HS-27A (cell line): ENCODE measurements around the gene ARPP19.
"Not testable (repeated sequence)": the region's sequence is repeated elsewhere in the genome, so short reads cannot be mapped to it uniquely, and the experiment has no call there.

Experiments used
- DNase-seq: peaks from one replicate; pipeline ENCODE4 v3.0.0-alpha.2; 2012; ENCODE audit warnings: low read depth, missing footprints

The ARPP19 gene, protein sequence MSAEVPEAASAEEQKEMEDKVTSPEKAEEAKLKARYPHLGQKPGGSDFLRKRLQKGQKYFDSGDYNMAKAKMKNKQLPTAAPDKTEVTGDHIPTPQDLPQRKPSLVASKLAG

DNA sequence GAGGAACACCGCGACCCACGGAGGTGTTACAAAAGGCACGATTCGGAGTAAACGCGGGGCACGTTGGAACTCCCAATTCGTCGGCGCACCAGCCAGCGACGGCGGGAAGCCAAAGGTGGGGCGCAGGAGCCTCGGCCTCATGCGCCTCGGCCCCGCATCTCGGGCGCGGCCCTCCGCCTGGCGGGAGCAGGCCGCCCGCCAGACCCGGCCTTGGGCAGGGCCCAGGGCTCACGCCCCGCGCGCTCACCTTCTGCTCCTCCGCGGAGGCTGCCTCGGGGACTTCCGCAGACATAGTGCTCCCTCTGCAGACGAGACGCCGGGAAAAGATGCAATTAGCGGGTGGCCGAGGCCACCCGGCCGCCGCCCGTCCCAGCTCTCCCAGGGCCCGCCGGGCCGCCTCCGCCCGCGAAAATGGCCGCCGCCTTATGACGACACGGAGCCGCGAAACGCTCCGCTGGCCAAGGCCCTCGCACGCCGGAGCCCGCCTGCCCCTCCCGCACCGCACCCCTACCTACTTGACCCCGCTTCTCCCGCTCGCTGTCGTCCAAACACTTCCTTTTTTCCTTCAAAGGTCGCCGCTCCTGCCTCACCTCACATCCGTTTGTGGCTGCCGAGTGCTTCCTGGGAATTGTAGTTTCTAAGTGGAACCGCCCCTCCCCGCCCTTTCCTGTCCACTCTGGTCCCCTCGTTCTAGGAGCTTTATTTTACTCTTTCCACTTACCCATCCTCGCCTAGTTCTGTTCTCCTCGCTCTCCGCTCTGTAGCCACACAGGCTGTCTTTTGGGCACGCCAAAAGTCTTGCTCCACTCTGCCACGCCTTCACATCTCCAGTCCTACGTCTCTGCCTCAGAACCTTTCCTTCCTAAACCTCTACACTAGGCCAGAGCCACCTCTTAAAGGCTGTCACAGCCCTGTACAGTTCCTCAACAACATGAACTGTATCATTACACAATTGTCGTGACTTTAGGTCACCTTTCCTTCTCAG lies at the start of gene ARPP19:
Gene ARPP19, minus strand, starts transcription at position 430 of the 985 bp plus-strand sequence. Its CDS starts 138 bp downstream, at position 292.
- peak; percentile 77 for DNase-seq

GRCh38 chr15:52617026-52617425 lies 48.2 kb upstream of the ARPP19 start:
- no peak for DNase-seq

- no peak for DNase-seq
Observed at GRCh38 chr15:52615302-52615701, 46.5 kb upstream of the ARPP19 start.

GRCh38 chr15:52609593-52609992 lies 40.8 kb upstream of the ARPP19 start:
- no peak for DNase-seq

- no peak for DNase-seq
Observed at GRCh38 chr15:52584414-52584813, 15.6 kb upstream of the ARPP19 start.

DNA sequence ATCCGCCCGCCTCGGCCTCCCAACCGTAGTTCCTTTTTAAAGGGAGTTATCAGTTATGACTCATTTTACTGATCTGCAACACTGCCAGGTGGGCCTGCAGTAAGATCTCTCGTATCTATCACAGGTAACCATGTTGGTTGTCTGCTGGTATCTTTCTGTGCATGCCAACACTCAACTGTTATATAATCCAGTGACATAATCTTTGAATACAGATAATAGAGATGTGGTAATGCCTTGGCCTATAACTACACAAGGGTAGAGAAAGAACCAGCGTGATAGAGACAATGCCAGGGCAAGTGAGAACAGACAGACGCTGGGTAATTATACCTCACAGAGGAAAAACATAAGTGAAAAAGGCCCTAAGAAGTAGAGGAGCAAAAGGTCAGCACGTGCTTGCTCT lies 11.0 kb upstream of the ARPP19 start:
- no peak for DNase-seq

- DNase-seq, result no peak
Observed at GRCh38 chr15:52576692-52577091, 7.9 kb upstream of the ARPP19 start.

GRCh38 chr15:52575573-52575972 lies 6.7 kb upstream of the ARPP19 start:
- not testable (repeated sequence) for DNase-seq

DNA sequence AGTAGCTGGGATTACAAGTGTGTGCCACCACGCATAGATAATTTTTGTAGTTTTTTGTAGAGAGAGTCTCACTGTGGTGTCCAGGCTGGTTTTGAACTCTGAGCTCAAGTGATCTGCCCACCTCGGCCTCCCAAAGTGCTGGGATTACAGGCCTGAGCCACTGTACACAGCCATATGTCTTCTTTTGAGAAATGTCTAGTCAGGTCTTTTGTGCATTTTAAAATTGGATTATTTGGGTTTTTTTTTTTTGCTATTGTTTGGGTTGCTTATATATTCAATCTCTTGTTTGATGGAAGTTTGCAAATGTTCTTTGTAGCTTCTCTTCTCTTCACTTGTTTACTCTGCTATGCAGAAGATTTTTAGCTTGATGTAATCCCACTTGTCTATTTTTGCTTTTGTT lies 6.2 kb upstream of the ARPP19 start:
- no peak for DNase-seq

DNA sequence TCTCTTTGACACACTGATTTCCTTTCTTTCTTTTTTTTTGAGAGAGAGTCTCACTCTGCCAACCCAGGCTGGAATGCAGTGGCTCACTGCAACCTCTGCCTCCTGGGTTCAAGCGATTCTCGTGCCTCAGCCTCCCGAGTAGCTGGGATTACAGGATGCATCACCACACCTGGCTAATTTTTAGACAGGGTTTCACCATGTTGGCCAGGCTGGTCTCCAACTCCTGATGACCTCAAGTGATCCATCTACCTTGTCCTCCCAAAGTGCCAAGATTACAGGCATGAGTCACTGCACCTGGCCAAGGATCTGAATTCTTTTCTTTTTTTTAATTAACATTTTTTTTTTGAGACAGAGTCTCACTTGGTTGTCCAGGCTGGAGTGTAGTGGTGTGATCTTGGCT lies 5.8 kb upstream of the ARPP19 start:
- not testable (repeated sequence) for DNase-seq

- peak; percentile 26 for DNase-seq
Observed at GRCh38 chr15:52567871-52568600, 794 bp downstream of the ARPP19 start.

DNA sequence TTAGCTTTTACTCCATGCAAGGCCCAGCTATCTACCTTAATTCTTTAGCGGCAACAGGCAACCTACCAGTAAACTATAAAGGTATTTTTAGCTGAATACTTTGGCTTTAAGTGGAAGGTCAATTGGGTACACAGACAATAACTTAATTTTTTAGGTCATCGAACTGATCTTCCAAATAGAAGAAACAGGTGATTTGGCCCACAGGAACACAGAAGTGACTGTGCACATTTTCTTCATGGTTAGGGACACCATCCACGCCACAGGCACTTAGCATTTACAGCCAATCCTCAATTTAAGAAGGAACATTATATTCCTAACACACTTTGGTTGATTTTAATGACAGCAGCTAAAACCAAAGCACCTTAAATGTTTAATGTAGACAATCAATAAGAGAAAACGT lies 1.9 kb downstream of the ARPP19 start:
- DNase-seq, result no peak

DNA sequence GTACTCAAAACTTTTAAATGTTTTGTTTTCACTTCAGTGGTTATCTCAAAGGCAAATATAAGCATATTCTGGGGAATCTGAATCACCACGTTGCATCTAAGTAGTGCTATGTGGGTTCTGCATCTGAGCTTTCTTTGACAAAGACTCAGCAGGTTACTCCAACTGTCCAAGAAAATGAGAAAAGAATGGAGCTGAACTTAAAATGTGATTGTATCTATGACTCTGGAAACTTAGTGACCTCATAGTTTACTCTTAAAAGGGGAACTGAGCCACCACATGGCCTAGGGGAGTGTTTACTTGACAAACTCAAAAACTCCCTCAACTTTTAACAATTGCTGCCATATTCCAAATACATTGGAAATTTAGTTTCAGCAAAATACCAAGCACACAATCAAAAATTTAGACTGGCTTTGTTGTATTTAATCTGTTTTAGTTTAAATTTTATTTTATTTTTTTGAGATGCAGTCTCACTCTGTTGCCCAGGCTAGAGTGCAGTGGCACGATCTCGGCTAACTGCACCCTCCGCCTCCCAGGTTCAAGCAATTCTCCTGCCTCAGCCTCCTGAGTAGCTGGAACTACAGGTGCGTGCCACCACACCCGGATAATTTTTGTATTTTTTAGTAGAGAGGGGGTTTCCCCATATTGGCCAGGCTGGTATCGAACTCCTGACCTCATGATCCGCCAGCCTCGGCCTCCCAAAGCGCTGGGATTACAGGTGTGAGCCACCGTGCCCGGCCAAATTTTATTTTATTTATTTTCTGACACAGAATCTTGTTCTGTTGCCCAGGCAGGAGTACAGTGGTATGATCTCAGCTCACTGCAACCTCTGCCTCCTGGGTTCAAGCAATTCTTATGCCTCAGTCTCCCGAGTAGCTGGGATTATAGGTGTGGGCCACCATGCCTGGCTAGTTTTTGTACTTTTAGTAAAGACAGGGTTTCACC lies 3.1 kb downstream of the ARPP19 start:
- DNase-seq, result not testable (repeated sequence)

GRCh38 chr15:52563501-52564060 lies 5.2 kb downstream of the ARPP19 start:
- DNase-seq, result no peak

DNA sequence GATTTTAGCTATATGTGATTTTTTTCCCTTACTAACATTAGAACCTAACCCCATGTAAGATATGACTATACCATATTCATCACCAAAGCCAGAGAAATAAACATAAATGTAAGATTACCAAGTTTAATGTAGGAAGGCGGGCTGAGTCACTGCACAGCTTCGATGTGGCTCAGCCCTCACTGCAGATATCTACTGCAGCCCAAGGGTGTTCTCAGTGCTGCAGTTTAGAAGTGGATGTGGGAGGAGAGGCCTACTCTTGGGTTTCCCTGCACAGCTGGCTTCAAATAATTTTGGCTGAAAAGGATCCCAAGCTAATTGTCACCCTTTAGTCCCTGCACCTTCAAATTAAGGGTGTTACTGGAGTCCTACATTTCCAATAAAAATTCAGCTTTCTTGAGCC lies 9.3 kb downstream of the ARPP19 start:
- DNase-seq, result no peak

GRCh38 chr15:52559022-52559421 lies 9.8 kb downstream of the ARPP19 start:
- DNase-seq, result no peak

DNA sequence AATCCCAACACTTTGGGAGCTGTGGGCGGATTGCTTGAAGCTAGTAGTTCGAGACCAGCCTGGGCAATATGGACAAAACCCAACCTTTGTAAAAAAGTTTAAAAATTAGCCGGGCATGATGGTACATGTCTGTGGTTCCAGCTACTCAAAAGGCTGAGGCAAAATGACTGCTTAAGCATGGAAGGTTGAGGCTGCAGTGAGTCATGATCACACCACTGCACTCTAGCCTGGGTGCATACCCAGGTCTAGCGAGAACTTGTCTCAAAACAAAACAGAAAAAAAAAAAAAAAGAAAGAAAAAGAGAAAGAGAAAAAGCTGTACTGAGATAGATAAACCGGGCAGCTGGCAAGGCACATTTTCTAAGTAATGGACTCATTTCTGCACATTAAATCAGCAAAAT lies 10.6 kb downstream of the ARPP19 start:
- DNase-seq, result no peak

DNA sequence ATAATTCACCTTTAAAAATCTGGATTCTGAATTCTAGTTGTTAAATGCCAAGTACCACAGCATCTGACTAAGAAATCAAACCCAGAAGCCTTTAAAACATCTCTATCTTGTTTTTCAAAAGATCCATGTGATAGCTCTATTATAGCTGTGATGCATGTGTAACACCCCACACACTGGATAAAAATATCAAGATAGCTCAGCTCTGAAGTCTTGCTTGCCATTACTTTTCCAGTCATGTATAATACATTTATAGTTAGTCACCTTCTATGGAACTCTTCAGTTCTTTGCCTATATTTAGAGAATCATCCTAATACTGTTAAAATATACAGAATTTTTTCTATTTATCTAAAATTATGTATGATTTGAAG lies 11.6 kb downstream of the ARPP19 start:
- no peak for DNase-seq

GRCh38 chr15:52556524-52557273 lies 12.1 kb downstream of the ARPP19 start:
- DNase-seq, result no peak

DNA sequence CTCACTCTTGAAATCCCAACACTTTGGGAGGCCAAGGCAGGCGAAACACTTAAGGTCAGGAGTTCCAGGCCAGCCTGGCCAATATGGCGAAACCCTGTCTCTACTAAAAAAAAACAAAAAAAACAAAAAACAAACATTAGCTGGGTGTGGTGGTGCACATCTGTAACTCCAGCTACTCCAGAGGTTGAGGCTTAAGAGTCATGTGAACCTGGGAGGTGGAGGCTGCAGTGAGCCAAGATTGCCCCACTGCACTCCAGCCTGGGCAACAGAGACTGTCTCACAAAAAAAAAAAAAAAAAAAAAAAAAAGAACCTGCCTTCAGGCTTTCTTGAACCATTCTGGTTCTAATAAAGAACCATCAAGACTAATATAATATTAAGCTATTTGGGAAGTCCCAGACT lies 16.5 kb downstream of the ARPP19 start:
- DNase-seq, result no peak

GRCh38 chr15:52551762-52552161 lies 17.1 kb downstream of the ARPP19 start:
- DNase-seq, result no peak
